AG10803 (cell line): ENCODE results near the gene GAB2.

Experiments
- DNase-seq: peaks from one replicate; pipeline ENCODE4 v3.0.0; 2010; ENCODE audit warnings: low read depth
- H3K4me3 ChIP-seq: 2 replicates; pipeline ENCODE4 v1.5.1; 2011; ENCODE audit warnings: mild to moderate bottlenecking, low read length, control low read depth
- CTCF ChIP-seq: conservative IDR thresholded peaks from 2 replicates; pipeline ENCODE4 v1.5.1; 2011; ENCODE audit warnings: mild to moderate bottlenecking, low read length, control low read depth, inconsistent platforms

Gene GAB2

DNA sequence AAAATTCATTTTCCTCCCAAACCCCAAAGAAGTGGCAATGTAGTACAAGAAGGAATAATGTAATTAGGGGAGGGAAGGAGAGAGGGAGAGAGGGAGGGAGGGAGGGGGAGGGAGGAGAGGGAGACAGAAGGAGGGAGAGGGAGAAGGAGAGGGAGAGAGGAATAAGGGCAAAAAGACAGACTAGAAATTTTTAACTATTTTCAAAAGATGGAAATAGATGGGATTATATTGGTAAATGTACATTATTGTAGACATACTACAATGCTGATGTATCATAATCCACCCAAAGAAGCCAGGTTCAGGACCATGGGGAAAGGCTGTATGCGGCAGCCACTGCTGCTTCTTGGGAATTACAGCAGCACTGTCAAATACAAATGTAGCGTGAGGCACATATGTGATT lies 74.3 kb downstream of the GAB2 start:
- DNase-seq, result no peak
- TF ChIP-seq CTCF, result no peak
- no peak overlapping the region for H3K4me3 ChIP-seq

DNA sequence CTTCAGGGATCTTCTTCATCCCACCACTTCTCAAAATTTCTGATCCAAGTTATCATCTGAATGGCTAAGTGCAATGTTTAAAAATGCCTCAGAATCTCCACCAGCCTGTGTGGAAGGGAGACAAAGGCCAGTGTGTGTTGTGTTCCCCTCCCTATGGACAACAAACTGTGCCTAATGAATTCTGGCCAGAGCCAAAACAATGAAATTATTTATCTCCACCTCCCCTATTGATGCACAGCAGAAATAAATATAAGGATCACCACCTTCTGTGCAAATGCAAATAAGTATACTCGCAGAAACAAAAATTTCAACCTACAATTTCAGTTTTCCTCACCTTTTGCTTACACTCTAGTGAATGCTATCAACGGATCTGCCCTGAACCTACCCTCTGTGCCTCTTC lies 75.8 kb downstream of the GAB2 start:
- no peak overlapping the region for H3K4me3 ChIP-seq
- TF ChIP-seq CTCF, result no peak
- DNase-seq, result no peak

GRCh38 chr11:78340530-78340929 lies 77.1 kb downstream of the GAB2 start:
- no peak overlapping the region for H3K4me3 ChIP-seq
- DNase-seq, result no peak
- TF ChIP-seq CTCF, result no peak

GRCh38 chr11:78339945-78340344 lies 77.7 kb downstream of the GAB2 start:
- TF ChIP-seq CTCF, result no peak
- DNase-seq, result no peak
- H3K4me3 ChIP-seq, result no peak overlapping the region

DNA sequence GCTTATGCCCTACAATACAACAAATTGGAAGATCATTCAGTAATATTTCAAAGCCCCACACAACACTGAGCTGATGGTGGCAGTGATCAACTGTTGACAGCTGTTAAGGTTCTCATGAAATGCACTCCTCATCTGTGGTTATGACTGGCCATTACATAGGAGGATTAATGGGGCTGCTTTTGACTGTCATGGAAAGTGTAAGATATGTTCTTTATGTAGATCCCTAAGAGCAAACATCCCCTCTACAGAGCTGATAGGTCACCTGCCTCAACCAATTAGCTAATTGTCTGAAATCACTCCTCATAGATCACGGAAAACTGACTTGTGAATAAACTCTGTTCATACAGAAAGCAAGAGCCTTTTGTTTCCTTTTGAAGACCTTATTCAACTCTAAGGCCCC lies 78.1 kb downstream of the GAB2 start:
- H3K4me3 ChIP-seq, result no peak overlapping the region
- TF ChIP-seq CTCF, result no peak
- DNase-seq, result no peak

- no peak for DNase-seq
- no peak overlapping the region for H3K4me3 ChIP-seq
- no peak for TF ChIP-seq CTCF
Observed at GRCh38 chr11:78338702-78339101, 78.9 kb downstream of the GAB2 start.

DNA sequence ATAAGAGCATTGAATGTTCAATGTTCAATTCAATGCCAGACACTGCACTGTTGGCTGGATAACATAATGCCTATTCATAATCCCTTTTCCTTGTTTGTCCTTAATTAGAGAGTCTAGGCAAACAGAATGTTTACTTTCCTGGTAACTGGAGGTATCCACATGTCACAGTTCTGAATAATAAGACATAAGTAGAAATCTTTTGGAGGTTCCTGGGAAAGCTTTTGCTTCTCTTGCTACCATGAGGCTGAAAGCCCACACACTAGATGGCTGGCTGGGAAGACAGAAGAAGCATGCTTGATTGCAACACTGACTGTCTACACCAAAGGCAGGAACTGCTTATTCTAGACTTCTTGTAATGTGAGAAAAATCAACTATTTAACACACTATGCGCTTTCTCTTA lies 79.5 kb downstream of the GAB2 start:
- no peak overlapping the region for H3K4me3 ChIP-seq
- DNase-seq, result no peak
- no peak for TF ChIP-seq CTCF
